ENCODE measurements around the gene KLHL29.
"Not testable (repeated sequence)": the region's sequence is repeated elsewhere in the genome, so short reads cannot be mapped to it uniquely, and the experiment has no call there.

The KLHL29 gene

GRCh38 chr2:23367760-23368159, 17.2 kb upstream of the KLHL29 start:
- DNase-seq (ENCODE audit: low read depth in 2 of 2) = peak in 1 of 2 experiments; percentile 16

DNA sequence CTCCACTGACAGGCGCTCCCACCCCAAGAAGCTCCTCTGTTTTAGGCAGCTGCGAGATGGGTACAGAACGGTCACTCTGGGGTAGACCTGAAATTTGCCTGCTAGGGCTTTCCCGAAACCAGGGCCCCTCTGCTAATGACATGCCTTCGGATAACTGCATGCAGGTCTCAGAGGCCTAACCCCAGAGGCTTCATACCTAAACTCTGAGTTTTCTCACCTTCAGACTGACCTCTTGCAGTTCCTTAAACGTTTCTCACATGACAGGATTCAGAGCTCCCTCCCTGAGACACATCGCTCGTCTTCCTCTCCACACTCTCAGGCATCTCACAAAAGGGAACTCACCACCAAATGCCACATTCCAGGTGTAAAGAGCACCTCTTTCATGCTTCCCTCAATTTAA, 11.3 kb upstream of the KLHL29 start:
- no peak for DNase-seq (ENCODE audit: low read depth in 2 of 2)

GRCh38 chr2:23375448-23375847, 9.5 kb upstream of the KLHL29 start:
- DNase-seq (ENCODE audit: low read depth in 2 of 2) = no peak

- no peak for DNase-seq (ENCODE audit: low read depth in 2 of 2)
Observed at GRCh38 chr2:23376075-23376474, 8.9 kb upstream of the KLHL29 start.

DNA sequence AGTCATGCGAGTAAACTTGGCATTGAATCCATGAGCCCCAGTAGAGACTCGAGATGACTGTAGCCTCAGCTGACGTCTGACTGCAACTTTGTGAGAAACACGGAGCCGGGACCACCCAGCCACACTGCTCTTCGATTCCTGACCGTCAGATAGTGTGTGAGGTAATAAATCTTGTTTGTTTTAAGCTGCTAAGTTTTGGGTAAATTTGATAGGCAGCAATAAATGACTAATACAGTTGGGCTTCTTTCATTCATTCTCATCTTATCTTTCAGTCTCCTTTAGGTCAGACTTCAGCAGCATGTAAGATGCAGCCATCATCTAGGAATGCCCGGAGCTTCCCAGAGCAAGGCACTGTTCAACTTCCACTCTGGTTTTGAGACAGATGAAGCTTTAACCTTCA, 8.0 kb upstream of the KLHL29 start:
- DNase-seq (ENCODE audit: low read depth in 2 of 2) = no peak

DNA sequence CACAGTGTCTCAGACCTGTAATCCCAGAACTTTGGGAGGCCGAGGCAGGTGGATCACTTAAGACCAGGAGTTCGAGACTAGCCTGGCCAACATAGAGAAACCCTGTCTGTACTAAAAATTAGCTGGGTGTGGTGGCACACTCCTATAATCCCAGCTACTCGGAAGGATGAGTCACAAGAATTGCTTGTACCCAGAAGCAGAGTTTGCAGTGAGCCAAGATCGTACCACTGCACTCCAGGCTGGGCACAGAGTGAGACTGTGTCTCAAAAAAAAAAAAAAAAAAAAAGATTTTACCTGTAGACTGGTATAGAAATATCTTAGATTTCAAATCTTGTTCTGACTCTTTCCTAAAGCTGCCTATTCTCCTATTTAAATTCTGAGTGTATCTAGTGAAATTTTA, 7.2 kb upstream of the KLHL29 start:
- DNase-seq (ENCODE audit: low read depth in 2 of 2) = no peak

GRCh38 chr2:23378496-23378895, 6.5 kb upstream of the KLHL29 start:
- no peak for DNase-seq (ENCODE audit: low read depth in 2 of 2)

DNA sequence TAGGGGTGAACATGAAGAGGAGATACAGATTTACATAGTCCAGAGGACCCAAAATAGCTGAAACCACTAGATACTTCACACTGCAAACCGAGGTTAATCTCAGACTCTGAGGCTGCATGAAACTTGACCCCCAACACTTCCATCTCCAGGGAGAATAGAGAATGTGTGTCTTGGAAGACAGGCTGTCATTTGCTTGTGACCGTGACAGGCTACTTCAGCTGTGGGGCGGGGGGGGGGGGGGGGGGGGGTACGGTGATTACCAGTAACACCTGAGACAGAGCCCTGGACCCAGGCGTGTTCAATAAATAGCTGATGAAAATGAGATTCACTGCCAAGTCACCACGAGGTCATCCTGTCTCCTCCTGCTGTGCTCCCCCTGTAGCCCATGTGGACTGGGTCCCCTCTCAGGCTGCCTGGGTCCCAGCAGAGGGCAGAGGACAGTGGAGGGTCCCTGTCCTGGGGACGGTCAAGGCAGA, 5.7 kb upstream of the KLHL29 start:
- no peak for DNase-seq (ENCODE audit: low read depth in 2 of 2)

DNA sequence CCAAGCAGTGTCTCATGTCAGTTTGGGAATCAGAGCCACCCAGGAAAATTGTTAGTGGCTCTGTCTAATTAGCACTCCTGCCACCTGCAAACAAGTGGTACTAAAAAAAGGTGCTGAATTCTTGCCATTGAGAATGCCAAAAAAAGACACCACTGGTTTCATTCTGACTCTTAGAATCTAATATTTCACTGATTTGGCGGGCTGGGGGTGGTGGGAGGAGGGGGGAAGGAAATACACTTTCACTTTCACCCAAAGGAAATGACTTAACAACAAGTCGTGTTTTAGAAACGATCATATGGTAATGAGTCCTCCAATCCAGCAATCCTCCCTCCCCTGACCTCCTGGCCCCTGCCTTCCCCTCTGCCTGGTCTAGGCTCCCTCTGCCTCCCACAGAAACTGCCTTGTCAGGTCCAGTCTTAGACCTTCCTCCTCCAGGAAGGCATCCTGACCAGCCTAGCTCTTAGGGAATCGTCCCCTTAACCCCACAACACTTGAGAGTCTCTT, 4.4 kb upstream of the KLHL29 start:
- DNase-seq (ENCODE audit: low read depth in 2 of 2) = no peak

- peak; percentile 49 to 54 for DNase-seq (ENCODE audit: low read depth in 2 of 2)
Observed at GRCh38 chr2:23381084-23381483, 3.9 kb upstream of the KLHL29 start.

GRCh38 chr2:23381485-23381884, 3.5 kb upstream of the KLHL29 start:
- no peak for DNase-seq (ENCODE audit: low read depth in 2 of 2)

DNA sequence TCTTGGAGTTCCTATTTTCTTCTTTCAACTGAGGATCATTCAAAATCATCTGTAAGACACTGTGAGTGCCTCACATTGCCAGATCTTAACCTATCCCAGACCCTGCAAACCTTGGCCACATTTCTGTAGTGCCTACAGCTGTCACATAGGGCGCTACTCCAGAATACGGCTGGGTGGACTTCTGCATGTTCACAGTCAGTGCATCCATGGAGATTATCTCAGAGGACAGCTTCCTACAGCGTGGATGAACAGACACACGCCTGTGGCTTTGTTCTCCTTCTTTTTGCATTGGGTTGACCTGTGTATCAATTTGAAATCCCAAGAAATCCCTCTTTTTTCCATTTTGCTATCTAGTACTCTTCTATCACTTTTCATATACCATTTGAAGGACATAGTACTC, 1.9 kb upstream of the KLHL29 start:
- no peak for DNase-seq (ENCODE audit: low read depth in 2 of 2)

- DNase-seq (ENCODE audit: low read depth in 2 of 2) = no peak
Observed at GRCh38 chr2:23385351-23385747, 370 bp downstream of the KLHL29 start.

GRCh38 chr2:23385748-23386338, 864 bp downstream of the KLHL29 start:
- no peak for DNase-seq (ENCODE audit: low read depth in 2 of 2)

- no peak for DNase-seq (ENCODE audit: low read depth in 2 of 2)
Observed at GRCh38 chr2:23386339-23387220, 1.6 kb downstream of the KLHL29 start.

DNA sequence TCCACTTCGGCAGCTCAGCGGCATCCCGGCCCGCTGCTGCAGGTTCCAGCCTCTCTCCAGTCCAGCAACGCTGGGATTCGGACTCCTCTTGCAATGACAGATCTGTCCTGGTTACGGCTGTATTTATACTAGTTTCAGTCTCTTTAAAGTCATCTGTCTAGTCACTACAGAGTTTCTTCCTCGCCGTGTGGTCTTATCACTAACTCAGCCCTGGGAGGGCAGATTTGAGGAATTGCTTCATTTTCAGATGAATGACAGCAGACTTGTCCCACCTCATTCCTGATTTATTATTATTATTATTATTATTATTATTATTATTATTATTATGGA, 2.2 kb downstream of the KLHL29 start:
- no peak for DNase-seq (ENCODE audit: low read depth in 2 of 2)

- no peak for DNase-seq (ENCODE audit: low read depth in 2 of 2)
Observed at GRCh38 chr2:23387845-23388244, 2.9 kb downstream of the KLHL29 start.

GRCh38 chr2:23388294-23388693, 3.3 kb downstream of the KLHL29 start:
- no peak for DNase-seq (ENCODE audit: low read depth in 2 of 2)

GRCh38 chr2:23388756-23389514, 4.0 kb downstream of the KLHL29 start:
- no peak for DNase-seq (ENCODE audit: low read depth in 2 of 2)

DNA sequence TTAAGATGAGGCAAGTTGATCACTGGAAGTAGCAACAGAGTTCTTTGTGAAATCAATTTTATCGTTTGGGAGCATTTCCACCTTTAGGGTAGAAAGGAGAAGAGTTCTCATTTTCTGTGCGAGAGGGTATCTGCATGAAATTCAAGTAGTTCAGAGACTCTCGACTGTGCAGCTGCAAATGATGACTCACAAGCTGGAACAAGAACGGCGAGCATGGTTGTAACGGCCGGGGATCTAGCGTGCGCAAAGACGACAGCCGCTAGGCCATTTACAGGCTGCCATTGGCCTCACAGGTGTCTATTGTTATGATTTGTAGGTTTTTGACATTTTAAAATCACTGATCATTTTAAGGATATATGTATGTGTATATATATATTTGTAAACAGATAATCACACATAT, 5.2 kb downstream of the KLHL29 start:
- no peak for DNase-seq (ENCODE audit: low read depth in 2 of 2)

GRCh38 chr2:23391237-23391736, 6.3 kb downstream of the KLHL29 start:
- DNase-seq (ENCODE audit: low read depth in 2 of 2) = not testable (repeated sequence)

- no peak for DNase-seq (ENCODE audit: low read depth in 2 of 2)
Observed at GRCh38 chr2:23393722-23394121, 8.7 kb downstream of the KLHL29 start.
